HepG2 (cell line): ENCODE results near the gene ATP7A. TPM values are rescaled to one million over a fixed set of nuclear protein-coding genes. Genes with fewer than 3 reads are reported as not detected.
A peak's percentile ranks its signal among the peaks of the same experiment; 100 is the strongest.

ENCODE experiments used
- ASH2L ChIP-seq: fragments of 300-600, 200-600 bp; sonication (generic); IDR thresholded peaks from 2 replicates; pipeline ENCODE4 v1.7.0; 2017; ENCODE audit warnings: low read depth, mild to moderate bottlenecking, moderate library complexity, mixed read lengths, low read length; ENCODE audit not compliant: insufficient read length
- GABPB1 ChIP-seq: IDR thresholded peaks from 2 replicates; pipeline ENCODE4 v1.6.1; 2016; ENCODE audit warnings: mild to moderate bottlenecking, missing genetic modification reagents, moderate library complexity, missing compliant biosample characterization
- GATA4 ChIP-seq: sonication (generic); IDR thresholded peaks from 2 replicates; pipeline ENCODE4 v1.6.1; 2016; ENCODE audit warnings: antibody characterized with exemption, low read depth, borderline replicate concordance
- KAT8 ChIP-seq: IDR thresholded peaks from 2 replicates; pipeline ENCODE4 v1.6.1; 2016; ENCODE audit warnings: missing genetic modification reagents, missing compliant biosample characterization
- NFYC ChIP-seq: IDR thresholded peaks from 2 replicates; pipeline ENCODE4 v1.6.1; 2016; ENCODE audit warnings: missing genetic modification reagents, missing compliant biosample characterization
- PAWR ChIP-seq: sonication (generic); formaldehyde crosslinking; IDR thresholded peaks from 2 replicates; pipeline ENCODE4 v1.4.0; 2020; ENCODE audit warnings: missing genetic modification reagents, mild to moderate bottlenecking, borderline replicate concordance
- PRPF4 ChIP-seq: fragments of 200-400 bp; formaldehyde crosslinking; IDR thresholded peaks from 2 replicates; pipeline ENCODE4 v1.6.1; 2016; ENCODE audit warnings: low read length, low read depth; ENCODE audit not compliant: poor library complexity, severe bottlenecking
- SAP130 ChIP-seq: IDR thresholded peaks from 2 replicates; pipeline ENCODE4 v1.6.1; 2016; ENCODE audit warnings: low read depth
- SIN3B ChIP-seq: fragments of 150-350 bp; IDR thresholded peaks from 2 replicates; pipeline ENCODE4 v1.6.1; 2014; ENCODE audit warnings: low read length
- STAT5B ChIP-seq: sonication (generic); formaldehyde crosslinking; IDR thresholded peaks from 2 replicates; pipeline ENCODE4 v1.4.0; 2020; ENCODE audit warnings: missing genetic modification reagents
- THRA ChIP-seq: sonication (generic); formaldehyde crosslinking; IDR thresholded peaks from 2 replicates; pipeline ENCODE4 v1.4.0; 2020; ENCODE audit warnings: missing genetic modification reagents, borderline replicate concordance
- U2AF1 ChIP-seq: fragments of 200-400 bp; formaldehyde crosslinking; optimal IDR thresholded peaks from 2 replicates; pipeline ENCODE3; 2017; ENCODE audit warnings: mild to moderate bottlenecking, low read depth, low read length
- ZHX1 ChIP-seq: sonication (generic); formaldehyde crosslinking; IDR thresholded peaks from 2 replicates; pipeline ENCODE4 v1.8.1; 2022; ENCODE audit warnings: low read depth, mild to moderate bottlenecking, missing genetic modification reagents
- ZMYM4 ChIP-seq: sonication (generic); formaldehyde crosslinking; IDR thresholded peaks from 2 replicates; pipeline ENCODE4 v1.8.1; 2023; ENCODE audit warnings: mild to moderate bottlenecking, missing genetic modification reagents
- ZNF274 ChIP-seq: sonication (generic); formaldehyde crosslinking; IDR thresholded peaks from 2 replicates; pipeline ENCODE4 v1.5.1; 2020; ENCODE audit warnings: mild to moderate bottlenecking, missing genetic modification reagents
- ZNF772 ChIP-seq: sonication (generic); formaldehyde crosslinking; IDR thresholded peaks from 2 replicates; pipeline ENCODE4 v1.5.0; 2020; ENCODE audit warnings: mild to moderate bottlenecking, missing genetic modification reagents
- ZZZ3 ChIP-seq: sonication (generic); formaldehyde crosslinking; IDR thresholded peaks from 2 replicates; pipeline ENCODE4 v1.4.0; 2020; ENCODE audit warnings: missing genetic modification reagents, mild to moderate bottlenecking, borderline replicate concordance
- polyA plus RNA-seq, 8 experiments: library from polyadenylated mRNA; depleted of rRNA in 3 of 8; stranded (reverse) in 7 of 8; unstranded in 1 of 8; fragments of >200 nt; fragmentation: Illumina TruSeq in 4 of 8; extraction: Trizol in 4 of 8; gene quantifications; 2 replicates each; pipeline versions ENCODE4 v1.2.1 to v1.2.3, GENCODE V29; 2011 to 2016; ENCODE audit warnings: low read depth in 4 of 8, missing spikeins in 1 of 8, mixed read lengths in 1 of 8; ENCODE audit not compliant: insufficient read depth in 1 of 8
- total RNA-seq, 5 experiments: library from RNA; depleted of rRNA; stranded (reverse); fragments of >200 nt; fragmentation: Illumina TruSeq; extraction: Trizol; gene quantifications; 2 replicates each; pipeline ENCODE4 v1.2.3, GENCODE V29; 2016; ENCODE audit warnings: low read depth in 1 of 5
- TF ChIP-seq, protein P1 (sequence below): sonication (generic); formaldehyde crosslinking; IDR thresholded peaks from 2 replicates; pipeline ENCODE4 v1.4.0; 2020; ENCODE audit warnings: missing genetic modification reagents, borderline replicate concordance
- TF ChIP-seq, protein P2 (sequence below): sonication (generic); formaldehyde crosslinking; IDR thresholded peaks from 2 replicates; pipeline ENCODE4 v1.4.0; 2020; ENCODE audit warnings: missing genetic modification reagents
- TF ChIP-seq, protein P3 (sequence below): sonication (generic); formaldehyde crosslinking; IDR thresholded peaks from 2 replicates; pipeline ENCODE4 v1.9.0; 2022; ENCODE audit warnings: missing genetic modification reagents, mild to moderate bottlenecking, borderline replicate concordance

Gene ATP7A
- total and polyA plus RNA-seq, 2 of the 13 experiments (the other 11 are each of a cell fraction or from before 2014, with no cell fraction given), result 1.7 to 4.7 TPM

DNA sequence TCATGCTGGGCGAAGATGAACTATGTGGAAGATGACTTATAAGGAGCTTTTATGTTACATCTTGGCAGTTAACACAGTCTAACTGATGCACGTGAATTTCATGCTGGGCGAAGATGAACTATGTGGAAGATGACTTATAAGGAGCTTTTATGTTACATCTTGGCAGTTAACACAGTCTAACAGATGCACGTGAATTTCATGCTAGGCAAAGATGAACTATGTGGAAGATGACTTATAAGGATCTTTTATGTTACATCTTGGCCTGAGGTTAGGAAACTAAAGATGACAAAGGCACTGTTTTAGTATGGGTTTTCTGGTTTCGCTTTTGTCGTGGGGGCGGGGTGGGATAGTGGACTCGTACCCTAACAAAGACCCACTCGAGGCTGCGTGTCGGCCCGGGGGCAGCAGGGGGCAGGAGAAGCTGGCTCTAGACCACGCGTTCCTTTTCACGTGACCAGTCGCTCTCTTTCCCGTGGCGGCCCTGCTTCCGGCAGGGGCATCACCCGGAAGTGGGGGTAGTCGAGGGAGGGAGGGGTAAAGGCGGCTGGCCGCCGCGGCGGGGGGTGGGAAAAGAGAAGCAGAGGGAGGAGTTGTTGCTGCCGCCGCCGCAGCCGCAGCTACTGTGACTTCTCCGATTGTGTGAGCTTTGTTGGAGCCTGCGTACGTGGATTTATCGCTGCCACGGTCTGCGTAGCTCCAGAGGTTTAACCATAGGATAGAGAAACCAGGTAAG lies at the start of gene ATP7A (continued):
- TF ChIP-seq GABPB1 (CRISPR knock-in tag) (peak; percentile 90), ZHX1 (CRISPR knock-in tag) (no peak), SIN3B (no peak), ZZZ3 (no peak), NFYC (CRISPR knock-in tag) (no peak), ZNF274 (CRISPR knock-in tag) (no peak), PRPF4 (no peak), STAT5B (no peak), U2AF1 (no peak), KAT8 (peak; percentile 78), ZMYM4 (peak; percentile 90), THRA (CRISPR knock-in tag) (0 out of 2 replicates have a peak, but pooled peaks have one; percentile 13), ZNF772 (CRISPR knock-in tag) (0 out of 2 replicates have a peak, but pooled peaks have one; percentile 29), GATA4 (no peak), ASH2L (peak; percentile 36), PAWR (no peak), SAP130 (peak; percentile 81)
- TF ChIP-seq, protein P1, sequence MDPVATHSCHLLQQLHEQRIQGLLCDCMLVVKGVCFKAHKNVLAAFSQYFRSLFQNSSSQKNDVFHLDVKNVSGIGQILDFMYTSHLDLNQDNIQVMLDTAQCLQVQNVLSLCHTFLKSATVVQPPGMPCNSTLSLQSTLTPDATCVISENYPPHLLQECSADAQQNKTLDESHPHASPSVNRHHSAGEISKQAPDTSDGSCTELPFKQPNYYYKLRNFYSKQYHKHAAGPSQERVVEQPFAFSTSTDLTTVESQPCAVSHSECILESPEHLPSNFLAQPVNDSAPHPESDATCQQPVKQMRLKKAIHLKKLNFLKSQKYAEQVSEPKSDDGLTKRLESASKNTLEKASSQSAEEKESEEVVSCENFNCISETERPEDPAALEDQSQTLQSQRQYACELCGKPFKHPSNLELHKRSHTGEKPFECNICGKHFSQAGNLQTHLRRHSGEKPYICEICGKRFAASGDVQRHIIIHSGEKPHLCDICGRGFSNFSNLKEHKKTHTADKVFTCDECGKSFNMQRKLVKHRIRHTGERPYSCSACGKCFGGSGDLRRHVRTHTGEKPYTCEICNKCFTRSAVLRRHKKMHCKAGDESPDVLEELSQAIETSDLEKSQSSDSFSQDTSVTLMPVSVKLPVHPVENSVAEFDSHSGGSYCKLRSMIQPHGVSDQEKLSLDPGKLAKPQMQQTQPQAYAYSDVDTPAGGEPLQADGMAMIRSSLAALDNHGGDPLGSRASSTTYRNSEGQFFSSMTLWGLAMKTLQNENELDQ, result no peak
- TF ChIP-seq, protein P2, sequence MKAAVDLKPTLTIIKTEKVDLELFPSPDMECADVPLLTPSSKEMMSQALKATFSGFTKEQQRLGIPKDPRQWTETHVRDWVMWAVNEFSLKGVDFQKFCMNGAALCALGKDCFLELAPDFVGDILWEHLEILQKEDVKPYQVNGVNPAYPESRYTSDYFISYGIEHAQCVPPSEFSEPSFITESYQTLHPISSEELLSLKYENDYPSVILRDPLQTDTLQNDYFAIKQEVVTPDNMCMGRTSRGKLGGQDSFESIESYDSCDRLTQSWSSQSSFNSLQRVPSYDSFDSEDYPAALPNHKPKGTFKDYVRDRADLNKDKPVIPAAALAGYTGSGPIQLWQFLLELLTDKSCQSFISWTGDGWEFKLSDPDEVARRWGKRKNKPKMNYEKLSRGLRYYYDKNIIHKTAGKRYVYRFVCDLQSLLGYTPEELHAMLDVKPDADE (CRISPR knock-in tag), result no peak
- TF ChIP-seq, protein P3, sequence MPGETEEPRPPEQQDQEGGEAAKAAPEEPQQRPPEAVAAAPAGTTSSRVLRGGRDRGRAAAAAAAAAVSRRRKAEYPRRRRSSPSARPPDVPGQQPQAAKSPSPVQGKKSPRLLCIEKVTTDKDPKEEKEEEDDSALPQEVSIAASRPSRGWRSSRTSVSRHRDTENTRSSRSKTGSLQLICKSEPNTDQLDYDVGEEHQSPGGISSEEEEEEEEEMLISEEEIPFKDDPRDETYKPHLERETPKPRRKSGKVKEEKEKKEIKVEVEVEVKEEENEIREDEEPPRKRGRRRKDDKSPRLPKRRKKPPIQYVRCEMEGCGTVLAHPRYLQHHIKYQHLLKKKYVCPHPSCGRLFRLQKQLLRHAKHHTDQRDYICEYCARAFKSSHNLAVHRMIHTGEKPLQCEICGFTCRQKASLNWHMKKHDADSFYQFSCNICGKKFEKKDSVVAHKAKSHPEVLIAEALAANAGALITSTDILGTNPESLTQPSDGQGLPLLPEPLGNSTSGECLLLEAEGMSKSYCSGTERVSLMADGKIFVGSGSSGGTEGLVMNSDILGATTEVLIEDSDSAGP, result peak; percentile 29; the same call in 1 of the 2 replicates
